Sigmoid colon (tissue), 4 donors: ENCODE results near the gene COL2A1.

Experiments
- EP300 ChIP-seq, 4 donors: sonication (generic); formaldehyde crosslinking; IDR thresholded peaks; one replicate each; pipeline ENCODE4 v1.6.1; 2017; ENCODE audit warnings: antibody characterized with exemption in 4 of 4
- POLR2A ChIP-seq, 2 donors: fragments of 450-650 bp; IDR thresholded peaks; one replicate each; pipeline ENCODE4 v1.6.1; 2016; ENCODE audit warnings: antibody characterized with exemption in 2 of 2, mild to moderate bottlenecking in 2 of 2, moderate library complexity in 2 of 2
- POLR2AphosphoS5 ChIP-seq, 4 donors: sonication (generic); formaldehyde crosslinking; IDR thresholded peaks; one replicate each; pipeline ENCODE4 v1.6.1; 2017; ENCODE audit warnings: antibody characterized with exemption in 4 of 4
- TF ChIP-seq, protein P1 (sequence below), 4 experiments: fragments of 450-650 bp in 3 of 4; fragments of 200-600 bp in 1 of 4; IDR thresholded peaks; one replicate each; pipeline ENCODE4 v1.5.1; 2016 to 2019; ENCODE audit warnings: antibody characterized with exemption in 4 of 4, mild to moderate bottlenecking in 3 of 4, moderate library complexity in 2 of 4

DNA sequence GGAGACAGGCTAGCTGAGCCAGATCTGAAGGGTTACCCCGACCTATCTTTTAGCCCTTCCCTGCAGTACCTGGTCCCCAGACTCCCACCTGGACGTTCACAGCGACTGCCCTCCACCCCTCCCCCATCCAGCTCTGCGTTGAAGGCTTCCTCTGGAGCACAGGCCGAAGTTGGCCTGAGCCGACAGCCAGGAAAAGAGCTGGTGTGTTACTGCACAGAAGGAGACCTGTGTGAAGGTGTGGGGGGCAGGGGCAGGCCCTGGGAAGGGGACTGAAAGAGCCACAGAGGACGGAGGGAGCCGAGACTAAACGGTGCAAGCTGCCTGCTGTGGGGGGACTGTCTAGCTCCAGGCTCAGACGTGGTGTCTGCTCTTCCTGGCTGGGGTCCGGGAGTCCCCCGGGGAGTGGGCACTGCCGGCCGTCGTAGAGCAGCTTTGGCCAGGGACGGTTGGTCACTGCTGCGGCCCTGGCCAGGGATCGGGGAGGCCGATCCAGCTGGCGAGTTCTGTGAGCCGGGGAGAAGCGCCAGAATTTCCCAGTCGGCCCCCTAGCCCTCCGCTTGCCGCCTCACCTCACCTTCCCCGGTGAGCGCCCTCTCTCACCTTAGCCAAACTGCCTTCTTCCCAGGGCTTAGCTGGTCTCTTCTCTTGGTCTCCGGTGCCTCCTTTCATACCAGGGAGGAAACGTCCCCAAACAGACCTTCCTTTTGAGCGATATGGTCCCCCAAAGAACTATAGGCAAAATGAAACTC, 899 bp upstream of the COL2A1 start:
- TF ChIP-seq, protein P1, sequence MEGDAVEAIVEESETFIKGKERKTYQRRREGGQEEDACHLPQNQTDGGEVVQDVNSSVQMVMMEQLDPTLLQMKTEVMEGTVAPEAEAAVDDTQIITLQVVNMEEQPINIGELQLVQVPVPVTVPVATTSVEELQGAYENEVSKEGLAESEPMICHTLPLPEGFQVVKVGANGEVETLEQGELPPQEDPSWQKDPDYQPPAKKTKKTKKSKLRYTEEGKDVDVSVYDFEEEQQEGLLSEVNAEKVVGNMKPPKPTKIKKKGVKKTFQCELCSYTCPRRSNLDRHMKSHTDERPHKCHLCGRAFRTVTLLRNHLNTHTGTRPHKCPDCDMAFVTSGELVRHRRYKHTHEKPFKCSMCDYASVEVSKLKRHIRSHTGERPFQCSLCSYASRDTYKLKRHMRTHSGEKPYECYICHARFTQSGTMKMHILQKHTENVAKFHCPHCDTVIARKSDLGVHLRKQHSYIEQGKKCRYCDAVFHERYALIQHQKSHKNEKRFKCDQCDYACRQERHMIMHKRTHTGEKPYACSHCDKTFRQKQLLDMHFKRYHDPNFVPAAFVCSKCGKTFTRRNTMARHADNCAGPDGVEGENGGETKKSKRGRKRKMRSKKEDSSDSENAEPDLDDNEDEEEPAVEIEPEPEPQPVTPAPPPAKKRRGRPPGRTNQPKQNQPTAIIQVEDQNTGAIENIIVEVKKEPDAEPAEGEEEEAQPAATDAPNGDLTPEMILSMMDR (IDR thresholded peaks at IDR 0.05): no peak
- TF ChIP-seq POLR2A (IDR thresholded peaks at IDR 0.05) (no peak), POLR2AphosphoS5 (IDR thresholded peaks at IDR 0.05) (no peak), EP300 (IDR thresholded peaks at IDR 0.05) (no peak)
